Loucy (cell line): ENCODE results near the gene AADAT.
"Not testable (repeated sequence)": the region's sequence is repeated elsewhere in the genome, so short reads cannot be mapped to it uniquely, and the experiment has no call there.

Experiments used
- EZH2phosphoT487 ChIP-seq: fragments of 200-600 bp; IDR thresholded peaks from 2 replicates; pipeline ENCODE4 v1.6.1; 2018; ENCODE audit warnings: antibody characterized with exemption, mild to moderate bottlenecking, moderate library complexity, borderline replicate concordance
- TF ChIP-seq, protein P1 (sequence below): fragments of 200-600 bp; sonication (generic); conservative IDR thresholded peaks from 2 replicates; pipeline ENCODE4 v1.5.1; 2014; ENCODE audit warnings: mild to moderate bottlenecking, antibody characterized with exemption, low read length

DNA sequence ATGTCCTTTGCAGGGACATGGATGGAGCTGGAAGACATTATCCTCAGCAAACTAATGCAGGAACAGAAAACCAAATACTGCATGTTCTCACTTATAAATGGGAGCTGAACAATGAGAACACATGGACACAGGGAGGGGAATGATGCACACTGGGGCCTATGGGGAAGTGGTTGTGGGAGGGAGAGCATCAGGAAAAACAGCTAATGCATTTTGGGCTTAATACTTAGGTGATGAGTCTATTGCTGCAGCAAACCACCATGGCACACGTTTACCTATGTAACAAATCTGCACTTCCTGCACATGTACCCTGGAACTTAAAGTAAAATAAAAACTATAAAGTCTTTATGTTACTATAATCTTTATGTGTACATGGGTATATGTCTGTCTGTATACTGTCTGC is 24.4 kb upstream of the AADAT start:
- TF ChIP-seq, protein P1, sequence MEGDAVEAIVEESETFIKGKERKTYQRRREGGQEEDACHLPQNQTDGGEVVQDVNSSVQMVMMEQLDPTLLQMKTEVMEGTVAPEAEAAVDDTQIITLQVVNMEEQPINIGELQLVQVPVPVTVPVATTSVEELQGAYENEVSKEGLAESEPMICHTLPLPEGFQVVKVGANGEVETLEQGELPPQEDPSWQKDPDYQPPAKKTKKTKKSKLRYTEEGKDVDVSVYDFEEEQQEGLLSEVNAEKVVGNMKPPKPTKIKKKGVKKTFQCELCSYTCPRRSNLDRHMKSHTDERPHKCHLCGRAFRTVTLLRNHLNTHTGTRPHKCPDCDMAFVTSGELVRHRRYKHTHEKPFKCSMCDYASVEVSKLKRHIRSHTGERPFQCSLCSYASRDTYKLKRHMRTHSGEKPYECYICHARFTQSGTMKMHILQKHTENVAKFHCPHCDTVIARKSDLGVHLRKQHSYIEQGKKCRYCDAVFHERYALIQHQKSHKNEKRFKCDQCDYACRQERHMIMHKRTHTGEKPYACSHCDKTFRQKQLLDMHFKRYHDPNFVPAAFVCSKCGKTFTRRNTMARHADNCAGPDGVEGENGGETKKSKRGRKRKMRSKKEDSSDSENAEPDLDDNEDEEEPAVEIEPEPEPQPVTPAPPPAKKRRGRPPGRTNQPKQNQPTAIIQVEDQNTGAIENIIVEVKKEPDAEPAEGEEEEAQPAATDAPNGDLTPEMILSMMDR: not testable (repeated sequence)
- not testable (repeated sequence) for TF ChIP-seq EZH2phosphoT487
